HG03025 (cell line): ENCODE results near the gene TMEM150A.
A peak's percentile ranks its signal among the peaks of the same experiment; 100 is the strongest.
"Not testable (repeated sequence)": the region's sequence is repeated elsewhere in the genome, so short reads cannot be mapped to it uniquely, and the experiment has no call there.

Experiments
- ATAC-seq: cut with Tn5 transposase; IDR thresholded peaks from one replicate; pipeline ENCODE4 v1.9.1; 2021; ENCODE audit warnings: mild to moderate bottlenecking, moderate library complexity; ENCODE audit not compliant: unreplicated experiment, low FRiP score

The TMEM150A gene, protein sequence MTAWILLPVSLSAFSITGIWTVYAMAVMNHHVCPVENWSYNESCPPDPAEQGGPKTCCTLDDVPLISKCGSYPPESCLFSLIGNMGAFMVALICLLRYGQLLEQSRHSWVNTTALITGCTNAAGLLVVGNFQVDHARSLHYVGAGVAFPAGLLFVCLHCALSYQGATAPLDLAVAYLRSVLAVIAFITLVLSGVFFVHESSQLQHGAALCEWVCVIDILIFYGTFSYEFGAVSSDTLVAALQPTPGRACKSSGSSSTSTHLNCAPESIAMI

DNA sequence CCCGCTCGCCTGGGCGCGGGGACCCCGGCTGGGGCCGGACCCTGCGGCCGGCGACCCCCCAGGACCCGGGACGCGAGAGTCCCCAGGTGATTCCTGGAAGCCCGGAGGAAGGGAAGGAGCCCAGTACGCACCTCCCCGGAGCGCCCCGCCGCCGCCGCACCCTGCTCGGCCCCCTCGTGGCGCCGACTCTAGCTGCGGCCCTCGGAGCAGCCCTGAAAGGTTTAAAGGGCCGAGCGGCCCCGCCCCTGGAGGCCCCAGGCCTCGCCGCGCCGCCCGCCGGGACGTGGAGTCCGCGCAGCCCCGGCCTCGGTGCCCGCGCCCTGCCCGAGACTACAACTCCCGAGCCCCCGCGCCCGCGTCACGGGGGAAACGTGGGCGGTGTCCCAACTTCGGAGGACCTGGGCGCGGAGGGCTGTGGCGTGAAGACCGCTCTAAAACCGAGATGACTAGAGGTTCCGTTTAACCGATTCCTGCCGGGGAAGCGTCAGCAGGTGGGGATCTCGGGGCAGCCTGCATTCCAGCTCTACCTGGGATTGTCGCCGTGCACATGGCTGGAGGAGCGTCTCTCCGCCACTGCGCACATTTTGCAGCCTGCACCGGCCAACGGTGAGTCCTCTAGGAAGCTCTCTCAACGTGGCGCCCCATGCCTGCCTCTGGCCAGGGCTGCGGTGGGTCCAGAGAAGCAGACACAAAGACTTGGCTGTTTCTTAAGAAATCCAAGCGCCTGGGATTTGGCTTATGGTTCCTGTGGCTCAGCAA is at the start of gene TMEM150A:
TSS of gene TMEM150A (minus strand) at position 223 of the 759 bp plus-strand sequence. CDS start 750 bp downstream, outside the sequence.
- ATAC-seq, result peak; percentile 88

DNA sequence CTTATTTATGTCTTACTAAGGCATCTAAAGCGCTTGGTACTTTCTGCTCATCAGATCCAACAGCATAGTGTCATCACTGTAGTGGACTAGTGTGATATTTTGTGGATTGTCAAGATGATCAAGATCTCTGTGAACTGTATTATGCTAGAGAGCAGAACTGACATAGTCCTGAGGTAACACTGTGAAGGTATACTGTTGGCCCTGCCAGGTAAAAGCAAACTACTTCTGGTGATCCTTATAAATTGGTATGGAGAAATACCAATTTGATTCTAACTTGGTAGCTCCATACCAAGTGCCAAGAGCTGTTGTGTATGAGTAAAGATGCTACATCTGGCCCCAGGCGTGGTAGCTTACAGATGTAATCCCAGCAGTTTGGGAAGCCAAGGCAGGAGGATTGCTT is 49.6 kb upstream of the TMEM150A start:
- no peak for ATAC-seq

- ATAC-seq, result no peak
Measured at GRCh38 chr2:85651097-85651496, 48.6 kb upstream of the TMEM150A start.

GRCh38 chr2:85650456-85650855 is 48.0 kb upstream of the TMEM150A start:
- ATAC-seq, result no peak

DNA sequence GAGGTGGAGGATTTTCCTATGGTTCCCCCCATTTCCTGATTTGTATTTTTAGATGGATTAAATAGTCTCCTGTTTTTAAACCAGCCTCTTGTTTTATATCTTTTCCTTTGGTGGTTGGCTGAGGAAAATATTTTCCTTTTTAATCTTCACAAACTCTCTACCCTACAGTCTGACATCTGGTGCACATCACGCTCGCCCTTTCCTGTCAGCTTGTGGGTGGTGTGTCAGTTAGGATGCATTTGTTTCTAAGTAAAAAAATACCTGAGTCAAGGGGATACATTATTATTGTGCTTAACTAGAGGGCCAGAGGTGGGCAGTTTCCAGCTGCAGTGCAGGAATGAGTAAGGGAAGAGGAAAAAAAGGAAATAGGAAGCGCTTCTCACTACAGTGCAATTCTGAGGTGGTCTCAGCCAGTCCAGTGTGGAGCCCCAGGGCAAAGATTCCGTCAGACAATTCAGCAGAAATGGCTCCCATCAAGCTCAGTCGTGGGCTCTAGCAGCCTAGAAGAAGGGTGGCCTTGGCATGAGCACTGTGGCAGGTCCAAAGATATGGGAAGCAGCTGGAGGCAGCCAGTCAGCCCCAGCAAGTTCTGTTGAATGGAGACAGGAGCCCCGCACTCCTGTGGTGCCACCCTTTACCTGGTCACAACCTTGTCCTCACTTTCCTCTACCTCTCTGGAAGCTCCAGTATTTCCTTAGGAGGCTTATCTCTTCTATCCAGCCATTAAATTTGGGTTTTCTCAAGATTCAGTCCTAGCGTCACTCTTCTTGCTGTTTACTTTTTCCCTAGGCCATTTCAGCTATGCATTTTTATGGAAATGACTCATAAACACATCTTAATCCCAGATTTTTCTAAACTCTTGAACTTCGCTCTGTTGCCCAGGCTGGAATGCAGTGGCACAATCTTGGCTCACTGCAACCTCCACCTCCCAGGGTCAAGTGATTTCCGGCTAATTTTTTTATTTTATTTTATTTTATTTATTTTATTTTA is 47.0 kb upstream of the TMEM150A start:
- no peak for ATAC-seq

GRCh38 chr2:85648619-85649018 is 46.1 kb upstream of the TMEM150A start:
- ATAC-seq, result no peak

DNA sequence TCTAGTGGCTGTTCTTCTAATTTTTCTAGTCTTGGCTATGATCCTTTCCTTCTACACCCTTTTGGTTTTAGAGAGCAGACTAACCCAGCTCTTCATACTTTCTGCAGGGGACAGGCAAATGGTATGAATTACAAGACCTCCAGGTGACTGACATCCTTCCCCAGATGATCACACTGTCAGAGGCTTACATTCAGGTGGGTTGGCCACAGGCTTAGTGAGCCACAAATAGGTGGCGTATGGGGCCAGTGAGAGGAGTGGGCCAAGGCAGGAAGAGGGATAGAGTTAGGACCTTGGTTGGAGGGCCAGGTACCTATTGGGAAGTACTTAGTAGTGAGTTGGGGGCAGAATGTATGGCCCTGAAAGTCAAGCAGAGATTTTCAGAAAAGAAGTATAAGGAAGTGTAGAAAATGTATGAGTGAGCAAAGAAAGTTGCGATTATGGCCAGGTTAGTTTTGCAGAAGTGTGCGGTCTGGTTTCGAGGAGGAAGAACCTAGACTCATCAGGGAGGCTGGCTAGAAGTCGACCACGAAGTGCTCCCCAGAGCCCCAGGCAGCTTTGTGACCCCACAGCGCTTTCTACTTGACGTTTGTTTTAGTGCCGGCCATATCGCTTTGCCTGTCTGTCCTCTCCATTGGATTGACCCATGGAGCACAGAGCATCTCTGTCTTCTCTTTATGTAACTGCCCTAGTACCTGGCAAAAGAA is 45.5 kb upstream of the TMEM150A start:
- peak; percentile 79 for ATAC-seq

GRCh38 chr2:85646166-85646565 is 43.7 kb upstream of the TMEM150A start:
- ATAC-seq, result no peak

DNA sequence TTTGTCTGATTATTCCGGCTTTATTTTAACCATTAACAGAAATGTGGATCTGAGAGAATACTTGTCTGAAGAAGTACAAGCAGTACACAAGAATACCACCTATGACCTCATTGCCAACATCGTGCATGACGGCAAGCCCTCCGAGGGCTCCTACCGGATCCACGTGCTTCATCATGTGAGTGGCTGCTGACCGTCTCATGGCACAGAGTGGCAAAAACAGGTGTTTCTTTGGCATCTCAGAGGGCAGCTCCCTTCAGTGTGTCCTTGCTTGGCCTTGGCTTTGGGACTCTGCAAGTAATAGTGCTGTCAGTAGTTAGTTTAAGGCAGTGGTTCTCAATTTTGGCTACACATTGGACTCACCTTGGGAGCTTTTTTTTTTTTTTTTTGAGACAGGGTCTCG is 42.4 kb upstream of the TMEM150A start:
- no peak for ATAC-seq

- ATAC-seq, result no peak
Measured at GRCh38 chr2:85642725-85643124, 40.2 kb upstream of the TMEM150A start.

DNA sequence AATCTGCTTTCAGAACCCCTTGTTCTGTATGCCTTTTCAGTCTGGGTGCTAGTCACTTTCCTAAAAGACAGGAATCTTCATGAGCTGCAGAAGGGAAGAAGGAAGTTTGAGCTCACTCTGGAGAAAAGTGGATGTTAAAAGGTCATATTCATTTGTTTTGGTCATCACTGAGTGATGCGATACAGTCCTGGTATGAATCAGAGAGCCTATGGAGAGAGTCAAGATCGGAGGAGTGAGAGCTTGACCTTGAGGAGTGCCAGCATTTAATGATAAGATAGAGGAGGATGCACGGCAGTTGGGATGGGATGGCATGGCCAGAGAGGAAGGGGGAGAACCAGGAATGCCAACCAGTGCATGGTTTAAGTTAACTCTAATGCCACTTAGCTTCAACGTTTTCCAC is 33.1 kb upstream of the TMEM150A start:
- no peak for ATAC-seq

GRCh38 chr2:85635011-85635410 is 32.5 kb upstream of the TMEM150A start:
- no peak for ATAC-seq

DNA sequence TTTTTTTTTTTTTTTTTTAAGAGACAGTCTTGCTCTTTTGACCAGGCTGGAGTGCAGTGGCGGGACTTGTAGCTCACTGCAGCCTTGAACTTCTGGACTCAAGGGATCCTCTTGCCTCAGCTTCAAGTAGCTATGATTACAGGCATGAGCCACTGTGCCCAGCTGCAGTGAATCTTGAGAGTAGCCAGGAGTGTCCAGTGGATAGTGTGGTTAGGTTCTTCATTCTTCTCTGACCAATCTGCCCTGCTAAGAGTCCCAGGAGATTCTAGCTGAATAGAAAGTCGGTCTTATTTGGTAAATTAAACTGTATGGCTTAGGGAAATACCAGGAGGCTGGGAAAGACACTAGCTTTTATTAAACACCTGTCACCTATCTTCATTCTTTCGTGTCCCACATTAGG is 28.8 kb upstream of the TMEM150A start:
- ATAC-seq, result no peak

- ATAC-seq, result no peak
Measured at GRCh38 chr2:85628658-85629057, 26.2 kb upstream of the TMEM150A start.

- ATAC-seq, result no peak
Measured at GRCh38 chr2:85623991-85624390, 21.5 kb upstream of the TMEM150A start.

- ATAC-seq, result no peak
Measured at GRCh38 chr2:85621338-85621737, 18.8 kb upstream of the TMEM150A start.

DNA sequence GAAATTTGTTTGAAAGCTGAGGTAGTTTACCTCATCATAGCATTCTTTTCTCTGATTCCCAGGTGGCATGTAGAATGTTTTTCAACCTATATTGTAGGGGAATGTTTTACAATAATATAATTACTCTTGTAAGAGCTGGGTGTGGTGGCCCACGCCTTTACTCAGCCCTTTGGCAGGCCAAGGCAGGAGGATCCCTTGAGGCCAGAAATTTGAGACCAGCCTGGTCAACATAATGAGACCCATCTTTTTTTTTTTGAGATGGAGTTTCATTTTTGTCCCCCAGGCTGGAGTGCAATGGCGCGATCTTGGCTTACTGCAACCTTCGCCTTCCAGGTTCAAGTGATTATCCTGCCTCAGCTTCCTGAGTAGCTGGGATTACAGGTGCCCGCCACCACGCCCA is 17.1 kb upstream of the TMEM150A start:
- ATAC-seq, result no peak

GRCh38 chr2:85617723-85618122 is 15.2 kb upstream of the TMEM150A start:
- ATAC-seq, result not testable (repeated sequence)

- no peak for ATAC-seq
Measured at GRCh38 chr2:85615413-85615728, 12.9 kb upstream of the TMEM150A start.

DNA sequence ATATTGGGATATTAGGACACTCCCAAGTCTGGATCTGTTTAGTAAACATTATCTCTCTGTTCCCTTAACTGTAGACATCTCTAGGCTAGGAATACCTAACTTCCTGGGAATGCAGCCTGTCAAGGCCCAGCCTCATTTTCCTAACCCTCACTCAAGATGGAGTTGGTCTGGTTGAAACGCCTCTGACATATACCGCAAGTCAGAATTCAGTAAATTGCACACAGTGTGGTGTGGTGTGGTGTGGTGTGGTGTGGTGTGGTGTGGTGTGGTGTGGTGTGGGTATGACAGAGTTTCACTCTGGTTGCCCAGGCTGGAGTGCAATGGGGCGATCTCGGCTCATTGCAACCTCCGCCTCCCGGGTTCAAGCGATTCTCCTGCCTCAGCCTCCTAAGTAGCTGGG is 12.3 kb upstream of the TMEM150A start:
- not testable (repeated sequence) for ATAC-seq
